Ovary (tissue), 9 donors: ENCODE measurements around the gene TRIM46. TPM values are rescaled to one million over a fixed set of nuclear protein-coding genes. Genes with fewer than 3 reads are reported as not detected.

ENCODE experiments used
- DNase-seq, 5 donors: peaks; one replicate each; pipeline ENCODE4 v3.0.0-alpha.2; 2019 to 2020
- H3K27ac ChIP-seq, 2 donors: fragments of 200-600 bp; one replicate each; pipeline versions ENCODE4 v1.5.1 to v1.8.0; 2019 to 2022
- H3K27me3 ChIP-seq: fragments of 200-600 bp; one replicate; pipeline ENCODE4 v1.8.0; 2022
- H3K36me3 ChIP-seq: fragments of 200-600 bp; sonication (generic); one replicate; pipeline ENCODE4 v1.5.1; 2019
- H3K4me1 ChIP-seq: one replicate; pipeline ENCODE4 v1.8.1; 2013; ENCODE audit warnings: mild to moderate bottlenecking, moderate library complexity; ENCODE audit not compliant: insufficient read depth
- H3K4me3 ChIP-seq: fragments of 200-600 bp; sonication (generic); one replicate; pipeline ENCODE4 v1.5.1; 2017
- H3K9me3 ChIP-seq, 2 donors: fragments of 200-600 bp in 1 of 2; sonication (generic) in 1 of 2; one replicate each; pipeline versions ENCODE4 v1.5.1 to v1.8.1; 2013 to 2019; ENCODE audit warnings: mild to moderate bottlenecking in 1 of 2, moderate library complexity in 1 of 2
- CTCF ChIP-seq, 3 donors: fragments of 450-650 bp in 2 of 3; fragments of 200-600 bp in 1 of 3; IDR thresholded peaks; one replicate each; pipeline versions ENCODE4 v1.5.1 to v1.8.0; 2016 to 2022; ENCODE audit warnings: antibody characterized with exemption in 3 of 3, mild to moderate bottlenecking in 1 of 3
- EP300 ChIP-seq: sonication (generic); formaldehyde crosslinking; IDR thresholded peaks from one replicate; pipeline ENCODE4 v1.6.1; 2017; ENCODE audit warnings: antibody characterized with exemption
- POLR2A ChIP-seq: fragments of 450-650 bp; IDR thresholded peaks from one replicate; pipeline ENCODE4 v1.6.1; 2017; ENCODE audit warnings: antibody characterized with exemption, mild to moderate bottlenecking, moderate library complexity
- WGBS, 3 donors: extraction: QIAGEN DNeasy Blood & Tissue Kit in 1 of 3; methylation state at CpG; one replicate each; pipeline versions ENCODE4 v1.1.5 to v1.1.7; 2013 to 2017; 5-methylcytosine and 5-hydroxymethylcytosine counted together
- intact Hi-C, 4 donors: fragments of 100-400 bp; cut with DNase I; formaldehyde crosslinking; loops; one replicate each; pipeline versions ENCODE4 v1.11.0 to v1.15.1; 2022 to 2023
- polyA plus RNA-seq, 2 donors: library from polyadenylated mRNA; stranded (reverse); fragments of 200-250 nt in 1 of 2; fragments of 350-450 nt in 1 of 2; fragmentation: Illumina TruSeq in 1 of 2; extraction: RNeasy Lipid Tissue Mini Kit (QIAGEN cat#74804) in 1 of 2; gene quantifications; one replicate each; pipeline ENCODE4 v1.2.3, GENCODE V29; 2013 to 2014
- total RNA-seq, 7 donors: library from RNA; depleted of rRNA in 2 of 7; stranded (reverse); fragments of >200 nt in 2 of 7; fragmentation: NEBNext Ultra II Directional in 3 of 7; extraction: Animal tissue kit (Norgen Biotek cat#: 25700) in 3 of 7; gene quantifications; one replicate each; pipeline versions ENCODE4 v1.1.0 to v1.2.4, GENCODE V29; 2016 to 2023
- donor health status: DM: no; HTN: no; CAD: no; lungs with moderate emphysema.
- donor health status: DM: no; HTN: no; CAD: no.
- donor health status: Bipolar disorder and iron deficiency.
- donor health status: DM: yes; HTN: yes; CAD: no.
- donor health status: DM: no; HTN: no; CAD: no.
- donor health status: DM: yes; HTN: yes; CAD: no.

The TRIM46 gene
- total and polyA plus RNA-seq, 9 donors = 0.12 to 0.87 (median 0.29) TPM; not detected in 1

- peak in 2 of 5 donors; percentile 11 to 13 for DNase-seq
- intact Hi-C loops = no loop called here
- Histone ChIP-seq H3K36me3 (no peaks in the 10 kb centered on the region), H3K4me1 (no peaks in the 10 kb centered on the region), H3K27me3 (no peaks in the 10 kb centered on the region), H3K27ac (no peak overlapping the region), H3K9me3 (no peaks in the 10 kb centered on the region), H3K4me3 (no peak overlapping the region)
- 45 to 52% (median 50%) methylated on average over 6 of the region's 6 CpGs for WGBS, 3 donors
- TF ChIP-seq POLR2A (no peak), EP300 (no peak), CTCF (IDR thresholded peaks at IDR 0.05) (no peak)
Measured at GRCh38 chr1:155185783-155186066, 12.1 kb downstream of the TRIM46 start.

- Histone ChIP-seq H3K9me3 (no peaks in the 10 kb centered on the region), H3K4me3 (no peak overlapping the region), H3K36me3 (no peaks in the 10 kb centered on the region), H3K27me3 (no peaks in the 10 kb centered on the region), H3K4me1 (no peaks in the 10 kb centered on the region), H3K27ac (no peak overlapping the region)
- TF ChIP-seq CTCF (IDR thresholded peaks at IDR 0.05) (no peak), POLR2A (no peak), EP300 (no peak)
- intact Hi-C loops = no loop called here
- DNase-seq = peak in 2 of 5 donors; percentile 8
- 61 to 76% (median 68%) methylated on average over 8 of the region's 8 CpGs for WGBS, 3 donors
Measured at GRCh38 chr1:155186067-155186793, 12.6 kb downstream of the TRIM46 start.

DNA sequence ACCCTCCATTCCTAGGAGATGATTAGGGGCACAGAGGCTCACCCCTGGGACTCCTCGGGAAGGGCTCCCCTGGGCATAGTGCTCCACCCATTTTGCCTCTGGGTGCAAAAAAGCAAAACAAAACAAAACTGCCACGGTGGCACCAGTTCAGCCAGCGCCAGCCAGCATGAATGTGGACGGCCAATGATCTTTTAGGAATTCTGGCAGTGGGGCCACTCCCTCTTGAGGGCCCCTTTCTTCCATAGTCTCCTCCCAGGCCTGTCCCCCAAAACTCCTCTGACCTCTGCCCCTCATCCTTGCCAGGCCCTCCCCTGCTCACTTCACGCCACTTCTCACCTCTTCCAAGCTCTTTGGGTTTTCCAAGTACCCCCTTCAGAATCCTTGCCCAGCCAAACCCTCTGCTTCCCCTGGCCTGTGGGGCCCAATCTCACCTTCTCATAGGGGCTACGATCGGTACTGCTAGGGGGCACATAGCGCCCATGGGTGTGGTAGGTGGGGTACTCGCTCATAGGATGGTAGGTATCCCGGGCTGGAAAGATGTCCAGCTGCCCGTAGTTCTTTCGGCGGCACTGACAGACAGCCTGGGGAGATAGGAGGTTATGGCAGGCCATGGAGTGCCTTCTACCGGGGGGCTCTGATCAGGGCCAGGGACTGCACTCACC, 13.3 kb downstream of the TRIM46 start:
- H3K9me3 ChIP-seq = no peaks in the 10 kb centered on the region
- intact Hi-C loops = no loop called here
- H3K4me1 ChIP-seq = no peaks in the 10 kb centered on the region
- TF ChIP-seq EP300 = no peak
- TF ChIP-seq POLR2A = no peak
- no peak for TF ChIP-seq CTCF (IDR thresholded peaks at IDR 0.05)
- WGBS, 3 donors = 67 to 75% (median 71%) methylated on average over 14 of the region's 14 CpGs
- H3K36me3 ChIP-seq = no peaks in the 10 kb centered on the region
- no peak overlapping the region for H3K27ac ChIP-seq
- no peaks in the 10 kb centered on the region for H3K27me3 ChIP-seq
- H3K4me3 ChIP-seq = no peak overlapping the region
- peak in 2 of 5 donors; percentile 11 to 15 for DNase-seq

GRCh38 chr1:155187456-155187891, 13.8 kb downstream of the TRIM46 start:
- Histone ChIP-seq H3K36me3 (no peaks in the 10 kb centered on the region), H3K27ac (no peak overlapping the region), H3K4me3 (no peak overlapping the region), H3K9me3 (no peaks in the 10 kb centered on the region), H3K27me3 (no peaks in the 10 kb centered on the region), H3K4me1 (no peaks in the 10 kb centered on the region)
- WGBS, 3 donors = 67 to 70% (median 69%) methylated on average over 16 of the region's 16 CpGs
- peak in 2 of 5 donors; percentile 10 to 14 for DNase-seq
- intact Hi-C loops = no loop called here
- no peak for TF ChIP-seq EP300
- no peak for TF ChIP-seq CTCF (IDR thresholded peaks at IDR 0.05)
- TF ChIP-seq POLR2A = no peak
